IMR-90 (cell line): Measurements from ENCODE around the gene CAMTA1.

Experiments used
- CEBPB ChIP-seq: IDR thresholded peaks from 2 replicates; pipeline ENCODE4 v1.6.1; 2012; ENCODE audit warnings: low read depth, low read length, improper control_type of control experiment
- FOS ChIP-seq: fragments of 150-350 bp; IDR thresholded peaks from 2 replicates; pipeline ENCODE4 v1.6.1; 2016; ENCODE audit warnings: low read depth, low read length
- MAZ ChIP-seq: IDR thresholded peaks from 2 replicates; pipeline ENCODE4 v1.6.1; 2012; ENCODE audit warnings: low read depth, mild to moderate bottlenecking, low read length, improper control_type of control experiment, moderate library complexity, borderline replicate concordance
- MXI1 ChIP-seq: IDR thresholded peaks from 2 replicates; pipeline ENCODE4 v1.6.1; 2012; ENCODE audit warnings: low read depth, mild to moderate bottlenecking, low read length, moderate library complexity, borderline replicate concordance
- POLR2A ChIP-seq: IDR thresholded peaks from 2 replicates; pipeline ENCODE4 v1.6.1; 2012; ENCODE audit warnings: mild to moderate bottlenecking, low read depth, low read length
- RCOR1 ChIP-seq: IDR thresholded peaks from 2 replicates; pipeline ENCODE4 v1.6.1; 2012; ENCODE audit warnings: mild to moderate bottlenecking, low read length, improper control_type of control experiment; ENCODE audit not compliant: insufficient replicate concordance
- TF ChIP-seq, protein P1 (sequence below): conservative IDR thresholded peaks from 2 replicates; pipeline ENCODE4 v1.5.1; 2012; ENCODE audit warnings: mild to moderate bottlenecking, low read depth, low read length, improper control_type of control experiment

DNA sequence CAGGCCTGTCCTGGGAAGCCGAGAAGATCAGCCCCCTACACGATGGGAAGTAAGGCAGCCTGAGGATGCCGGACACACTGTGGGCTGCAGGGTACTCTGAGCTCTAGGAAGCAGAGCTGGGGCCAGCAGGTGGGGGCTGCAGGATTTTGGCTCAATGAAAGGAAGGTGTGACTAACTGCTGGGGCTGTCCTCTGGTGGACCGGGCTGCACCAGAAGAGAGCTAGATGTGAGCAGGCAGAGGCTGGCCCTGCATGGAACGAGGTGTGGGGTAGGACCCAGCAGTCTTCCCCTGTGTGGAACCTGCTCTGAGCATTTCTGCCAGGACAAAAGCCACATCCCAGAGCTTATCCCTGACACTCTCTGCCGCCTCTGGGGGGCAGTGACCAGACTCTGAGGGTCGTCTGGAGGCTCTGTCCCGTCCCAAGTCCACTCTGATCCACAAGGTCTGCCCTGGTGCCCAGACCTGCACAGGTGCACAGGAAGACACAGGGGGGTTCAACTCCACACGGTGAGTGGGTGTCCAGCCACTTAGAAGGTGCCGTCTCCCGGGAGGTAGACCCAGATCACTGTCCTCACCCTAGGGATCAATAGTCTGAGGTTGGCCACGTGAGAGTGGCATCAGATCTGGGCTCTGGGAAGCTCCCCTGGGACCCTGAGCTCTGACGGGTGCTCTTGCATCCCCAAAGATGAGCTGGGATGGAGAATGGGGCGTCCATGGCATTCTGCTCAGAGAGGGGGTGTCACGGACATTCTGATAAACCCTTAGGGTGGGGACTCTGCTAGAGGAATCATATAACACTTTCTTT is 798.2 kb downstream of the CAMTA1 start:
- TF ChIP-seq, protein P1, sequence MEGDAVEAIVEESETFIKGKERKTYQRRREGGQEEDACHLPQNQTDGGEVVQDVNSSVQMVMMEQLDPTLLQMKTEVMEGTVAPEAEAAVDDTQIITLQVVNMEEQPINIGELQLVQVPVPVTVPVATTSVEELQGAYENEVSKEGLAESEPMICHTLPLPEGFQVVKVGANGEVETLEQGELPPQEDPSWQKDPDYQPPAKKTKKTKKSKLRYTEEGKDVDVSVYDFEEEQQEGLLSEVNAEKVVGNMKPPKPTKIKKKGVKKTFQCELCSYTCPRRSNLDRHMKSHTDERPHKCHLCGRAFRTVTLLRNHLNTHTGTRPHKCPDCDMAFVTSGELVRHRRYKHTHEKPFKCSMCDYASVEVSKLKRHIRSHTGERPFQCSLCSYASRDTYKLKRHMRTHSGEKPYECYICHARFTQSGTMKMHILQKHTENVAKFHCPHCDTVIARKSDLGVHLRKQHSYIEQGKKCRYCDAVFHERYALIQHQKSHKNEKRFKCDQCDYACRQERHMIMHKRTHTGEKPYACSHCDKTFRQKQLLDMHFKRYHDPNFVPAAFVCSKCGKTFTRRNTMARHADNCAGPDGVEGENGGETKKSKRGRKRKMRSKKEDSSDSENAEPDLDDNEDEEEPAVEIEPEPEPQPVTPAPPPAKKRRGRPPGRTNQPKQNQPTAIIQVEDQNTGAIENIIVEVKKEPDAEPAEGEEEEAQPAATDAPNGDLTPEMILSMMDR: no peak
- TF ChIP-seq MXI1: no peak
- no peak for TF ChIP-seq POLR2A
- no peak for TF ChIP-seq FOS
- no peak for TF ChIP-seq CEBPB
- no peak for TF ChIP-seq RCOR1
- TF ChIP-seq MAZ: no peak
